Measurements from ENCODE around the gene ING1. TPM values are rescaled to one million over a fixed set of nuclear protein-coding genes. Genes with fewer than 3 reads are reported as not detected.

The ING1 gene
- total and polyA plus RNA-seq, 2 donors (not counting 1 experiment from before 2014, with no cell fraction given) = 29.1 to 34.2 TPM

DNA sequence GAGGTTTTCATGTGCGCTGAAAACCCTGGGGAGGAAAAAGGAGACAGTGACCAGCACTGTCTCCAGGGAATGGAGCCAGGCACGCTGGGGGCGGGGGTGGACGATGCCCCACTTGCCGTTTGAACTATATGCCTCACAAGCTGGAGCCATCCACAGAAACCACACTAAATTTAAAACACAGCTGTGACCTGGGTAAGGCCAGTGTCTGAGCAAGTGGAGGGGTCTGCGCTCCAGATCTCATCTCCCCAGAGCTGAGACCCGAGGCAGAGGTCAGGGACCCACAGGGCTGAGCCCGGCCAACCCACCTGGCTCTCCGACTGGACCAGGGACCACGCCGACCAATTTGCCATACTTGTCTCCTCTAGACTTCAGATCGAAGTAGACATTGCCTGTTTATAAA is 30.8 kb upstream of the ING1 start:
- peaks cover 19 to 70% of the 10 kb centered on the region in 2 experiments for H3K36me3 ChIP-seq (replicated peaks in 1 of 2; ENCODE audit: control extremely low read depth in 1 of 2, control insufficient read depth in 1 of 2, extremely low read depth in 1 of 2, insufficient read depth in 2 of 2, low read length in 1 of 2)

DNA sequence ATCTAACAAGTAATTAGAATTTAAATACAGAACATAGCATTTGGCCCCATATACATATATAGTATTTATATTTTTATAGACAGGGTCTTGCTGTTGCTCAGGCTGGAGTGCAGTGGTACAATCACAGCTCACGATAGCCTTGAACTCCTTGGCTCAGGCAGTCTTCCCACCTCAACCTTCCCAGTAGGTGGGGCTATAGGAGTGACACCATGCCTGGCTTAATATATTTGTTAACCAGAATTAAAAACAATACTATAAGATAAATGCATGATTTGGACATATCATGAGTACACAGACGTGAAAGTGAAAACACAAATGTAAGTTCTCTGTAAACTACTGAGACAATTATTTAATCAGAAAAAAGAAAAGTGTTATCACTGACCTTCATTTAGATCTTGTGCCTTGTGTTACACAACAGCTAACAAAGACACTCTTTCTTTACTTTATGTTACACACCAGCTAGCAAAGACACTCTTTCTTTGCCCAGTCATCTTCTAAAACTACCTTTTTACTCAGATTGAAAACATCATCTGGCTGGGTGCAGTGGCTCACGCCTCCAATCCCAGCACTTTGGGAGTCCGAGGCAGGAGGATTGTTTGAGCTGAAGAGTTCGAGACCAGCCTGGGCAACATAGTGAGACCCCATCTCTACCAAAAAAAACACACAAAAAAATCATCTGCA is 30.2 kb upstream of the ING1 start:
- H2AFZ ChIP-seq (ENCODE audit: insufficient read depth, low read depth, low read length, poor library complexity, severe bottlenecking) = no peak overlapping the region
- no peak overlapping the region for H3K9ac ChIP-seq (ENCODE audit: low read length)
- Mint-ChIP-seq H3K4me1 (peaks cover 15% of the 10 kb centered on the region), H3K27me3 (no peaks in the 10 kb centered on the region), H3K4me3 (no peak overlapping the region), H3K27ac (no peak overlapping the region), H3K9me3 (ENCODE audit: insufficient read depth) (no peaks in the 10 kb centered on the region)
- intact Hi-C loops (cut with micrococcal nuclease) = no loop called here
- ChIA-PET POLR2A (interaction anchor here (1.0 kb wide), 1 partner anchor 29 kb away, joined by 3 read pairs; no protein-coding TSS in a partner anchor), CTCF (interaction anchor here (0.6 to 2.3 kb wide), 12 partner anchors 18 to 228 kb away, joined by 3 to 18 read pairs (median 4); partner anchors contain the start of gene ING1)
- peaks cover 19 to 69% of the 10 kb centered on the region in 2 experiments for H3K36me3 ChIP-seq (replicated peaks in 1 of 2; ENCODE audit: control extremely low read depth in 1 of 2, control insufficient read depth in 1 of 2, extremely low read depth in 1 of 2, insufficient read depth in 2 of 2, low read length in 1 of 2)
- ATAC-seq (ENCODE audit: low read depth) (no peak), DNase-seq (no peak)
- no peak overlapping the region for H3K4me3 ChIP-seq (ENCODE audit: control extremely low read depth in 1 of 5, extremely low read depth in 1 of 5, insufficient read depth in 1 of 5, low read depth in 2 of 5, low read length in 4 of 5)
- no peaks in the 10 kb centered on the region for H3K27me3 ChIP-seq (replicated peaks in 1 of 4; ENCODE audit: control extremely low read depth in 1 of 4, control insufficient read depth in 3 of 4, insufficient read depth in 4 of 4, low read length in 3 of 4)
- H4K20me1 ChIP-seq (ENCODE audit: control insufficient read depth, insufficient read depth, low read length, poor library complexity, severe bottlenecking) = no peaks in the 10 kb centered on the region
- no peak overlapping the region for H3K27ac ChIP-seq (ENCODE audit: low read length in 2 of 2)
- no peaks in the 10 kb centered on the region for H3K79me2 ChIP-seq (ENCODE audit: control insufficient read depth, insufficient read depth, low read length)
- no peaks in the 10 kb centered on the region for H3K9me3 ChIP-seq (ENCODE audit: control extremely low read depth in 1 of 3, control insufficient read depth in 2 of 3, insufficient read depth in 1 of 3, low read length in 2 of 3)
- TF ChIP-seq, protein P1, sequence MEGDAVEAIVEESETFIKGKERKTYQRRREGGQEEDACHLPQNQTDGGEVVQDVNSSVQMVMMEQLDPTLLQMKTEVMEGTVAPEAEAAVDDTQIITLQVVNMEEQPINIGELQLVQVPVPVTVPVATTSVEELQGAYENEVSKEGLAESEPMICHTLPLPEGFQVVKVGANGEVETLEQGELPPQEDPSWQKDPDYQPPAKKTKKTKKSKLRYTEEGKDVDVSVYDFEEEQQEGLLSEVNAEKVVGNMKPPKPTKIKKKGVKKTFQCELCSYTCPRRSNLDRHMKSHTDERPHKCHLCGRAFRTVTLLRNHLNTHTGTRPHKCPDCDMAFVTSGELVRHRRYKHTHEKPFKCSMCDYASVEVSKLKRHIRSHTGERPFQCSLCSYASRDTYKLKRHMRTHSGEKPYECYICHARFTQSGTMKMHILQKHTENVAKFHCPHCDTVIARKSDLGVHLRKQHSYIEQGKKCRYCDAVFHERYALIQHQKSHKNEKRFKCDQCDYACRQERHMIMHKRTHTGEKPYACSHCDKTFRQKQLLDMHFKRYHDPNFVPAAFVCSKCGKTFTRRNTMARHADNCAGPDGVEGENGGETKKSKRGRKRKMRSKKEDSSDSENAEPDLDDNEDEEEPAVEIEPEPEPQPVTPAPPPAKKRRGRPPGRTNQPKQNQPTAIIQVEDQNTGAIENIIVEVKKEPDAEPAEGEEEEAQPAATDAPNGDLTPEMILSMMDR (IDR thresholded peaks at IDR 0.05) = no peak
- TF ChIP-seq EZH2 (IDR thresholded peaks at IDR 0.05; ENCODE audit: borderline replicate concordance, insufficient read depth, low read depth, low read length, poor library complexity, severe bottlenecking) = no peak
- no CpG with 5 or more reads among the region's 5 CpGs for WGBS (ENCODE audit: insufficient coverage)
- H3K4me1 ChIP-seq (ENCODE audit: control insufficient read depth in 2 of 2, insufficient read depth in 2 of 2, low read length in 2 of 2) = peaks cover 0 to 11% of the 10 kb centered on the region in 2 donors
- H3K4me2 ChIP-seq (replicated peaks; ENCODE audit: low read depth, low read length, poor library complexity, severe bottlenecking) = no peak overlapping the region

More for the DNA sequence above, 30.8 kb upstream of the ING1 start:
- H3K9ac ChIP-seq (ENCODE audit: low read length) = no peak overlapping the region
- H3K4me3 ChIP-seq (ENCODE audit: control extremely low read depth in 1 of 5, extremely low read depth in 1 of 5, insufficient read depth in 1 of 5, low read depth in 2 of 5, low read length in 4 of 5) = no peak overlapping the region
- DNase-seq (no peak), ATAC-seq (ENCODE audit: low read depth) (no peak)
- H3K27ac ChIP-seq (ENCODE audit: low read length in 2 of 2) = no peak overlapping the region
- no peaks in the 10 kb centered on the region for H3K27me3 ChIP-seq (replicated peaks in 1 of 4; ENCODE audit: control extremely low read depth in 1 of 4, control insufficient read depth in 3 of 4, insufficient read depth in 4 of 4, low read length in 3 of 4)
- H3K27ac Mint-ChIP-seq = no peak overlapping the region
- ChIA-PET CTCF (interaction anchor here (0.6 to 2.3 kb wide), 9 partner anchors 28 to 138 kb away, joined by 3 to 18 read pairs (median 4); partner anchors contain the start of gene ING1), POLR2A (no interaction called here)
- peaks cover 3% of the 10 kb centered on the region for H3K79me2 ChIP-seq (ENCODE audit: control insufficient read depth, insufficient read depth, low read length)
- H4K20me1 ChIP-seq (ENCODE audit: control insufficient read depth, insufficient read depth, low read length, poor library complexity, severe bottlenecking) = no peaks in the 10 kb centered on the region
- no peaks in the 10 kb centered on the region for H3K27me3 Mint-ChIP-seq
- H3K4me2 ChIP-seq (replicated peaks; ENCODE audit: low read depth, low read length, poor library complexity, severe bottlenecking) = no peak overlapping the region
- H3K9me3 ChIP-seq (ENCODE audit: control extremely low read depth in 1 of 3, control insufficient read depth in 2 of 3, insufficient read depth in 1 of 3, low read length in 2 of 3) = no peaks in the 10 kb centered on the region
- H3K4me3 Mint-ChIP-seq = no peak overlapping the region
- intact Hi-C loops (cut with micrococcal nuclease) = no loop called here
- no peak overlapping the region for H2AFZ ChIP-seq (ENCODE audit: insufficient read depth, low read depth, low read length, poor library complexity, severe bottlenecking)
- TF ChIP-seq, protein P1 (IDR thresholded peaks at IDR 0.05) = no peak
- no peak for TF ChIP-seq EZH2 (IDR thresholded peaks at IDR 0.05; ENCODE audit: borderline replicate concordance, insufficient read depth, low read depth, low read length, poor library complexity, severe bottlenecking)
- H3K4me1 ChIP-seq (ENCODE audit: control insufficient read depth in 2 of 2, insufficient read depth in 2 of 2, low read length in 2 of 2) = peaks cover 4 to 17% of the 10 kb centered on the region in 2 donors
- peaks cover 19% of the 10 kb centered on the region for H3K4me1 Mint-ChIP-seq
- no peaks in the 10 kb centered on the region for H3K9me3 Mint-ChIP-seq (ENCODE audit: insufficient read depth)
- WGBS (ENCODE audit: insufficient coverage) = 100% methylated on average over 6 of the region's 12 CpGs

Data from B cell (primary cell).